ENCODE results near the gene ITPR2. TPM values are rescaled to one million over a fixed set of nuclear protein-coding genes. Genes with fewer than 3 reads are reported as not detected.

ITPR2 gene
- total RNA-seq, 1 experiment from 2014 or later: 26.0 TPM

GRCh38 chr12:26701604-26702215 is 131.3 kb downstream of the ITPR2 start:
- no peaks in the 10 kb centered on the region for H3K27me3 ChIP-seq (ENCODE audit: insufficient read depth, low read depth)
- ChIA-PET CTCF (interaction anchor here (0.6 to 1.1 kb wide), 15 partner anchors 9 to 1710 kb away, joined by 3 to 10 read pairs (median 4); partner anchors contain the start of genes ITPR2 and STK38L), POLR2A (ENCODE audit: unreplicated experiment) (interaction anchor here (0.6 to 0.7 kb wide), 2 partner anchors 314 to 608 kb away, joined by 7 to 11 read pairs; no protein-coding TSS in a partner anchor)
- no peaks in the 10 kb centered on the region; the same call in 1 of the 2 replicates for H3K9me3 ChIP-seq (ENCODE audit: insufficient read depth, low read depth)
- no peaks in the 10 kb centered on the region for H3K36me3 ChIP-seq (ENCODE audit: low read depth)
- no peaks in the 10 kb centered on the region for H3K9me2 ChIP-seq (ENCODE audit: insufficient read depth)
- no peak for TF ChIP-seq EZH2 (IDR thresholded peaks at IDR 0.05; ENCODE audit: low read depth)
- TF ChIP-seq, protein P1, sequence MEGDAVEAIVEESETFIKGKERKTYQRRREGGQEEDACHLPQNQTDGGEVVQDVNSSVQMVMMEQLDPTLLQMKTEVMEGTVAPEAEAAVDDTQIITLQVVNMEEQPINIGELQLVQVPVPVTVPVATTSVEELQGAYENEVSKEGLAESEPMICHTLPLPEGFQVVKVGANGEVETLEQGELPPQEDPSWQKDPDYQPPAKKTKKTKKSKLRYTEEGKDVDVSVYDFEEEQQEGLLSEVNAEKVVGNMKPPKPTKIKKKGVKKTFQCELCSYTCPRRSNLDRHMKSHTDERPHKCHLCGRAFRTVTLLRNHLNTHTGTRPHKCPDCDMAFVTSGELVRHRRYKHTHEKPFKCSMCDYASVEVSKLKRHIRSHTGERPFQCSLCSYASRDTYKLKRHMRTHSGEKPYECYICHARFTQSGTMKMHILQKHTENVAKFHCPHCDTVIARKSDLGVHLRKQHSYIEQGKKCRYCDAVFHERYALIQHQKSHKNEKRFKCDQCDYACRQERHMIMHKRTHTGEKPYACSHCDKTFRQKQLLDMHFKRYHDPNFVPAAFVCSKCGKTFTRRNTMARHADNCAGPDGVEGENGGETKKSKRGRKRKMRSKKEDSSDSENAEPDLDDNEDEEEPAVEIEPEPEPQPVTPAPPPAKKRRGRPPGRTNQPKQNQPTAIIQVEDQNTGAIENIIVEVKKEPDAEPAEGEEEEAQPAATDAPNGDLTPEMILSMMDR (conservative IDR thresholded peaks at IDR 0.05): peak; percentile 78
- no TSS peak for BruUV-seq (replicated peaks)
- intact Hi-C loops (cut with micrococcal nuclease; ENCODE audit: unreplicated experiment): loop anchor here (2.0 to 10.0 kb wide), 5 partner anchors 49 to 1265 kb away; no protein-coding TSS in a partner anchor
- H3F3A ChIP-seq (ENCODE audit: insufficient read depth, low read depth): no peaks in the 10 kb centered on the region
- H2AFZ ChIP-seq: no peak overlapping the region
- H3K4me1 ChIP-seq (replicated peaks; ENCODE audit: insufficient read depth): peaks cover 7% of the 10 kb centered on the region; the same call in 1 of the 2 replicates
- H3K27ac ChIP-seq: no peak overlapping the region
- H3K4me2 ChIP-seq: no peak overlapping the region
- H3K4me3 ChIP-seq: no peak overlapping the region
- H4K20me1 ChIP-seq (ENCODE audit: insufficient read depth): no peaks in the 10 kb centered on the region
- DNase-seq: peak in 1 of 2 experiments; percentile 40
- no peaks in the 10 kb centered on the region for H3K79me2 ChIP-seq (ENCODE audit: low read depth)

DNA sequence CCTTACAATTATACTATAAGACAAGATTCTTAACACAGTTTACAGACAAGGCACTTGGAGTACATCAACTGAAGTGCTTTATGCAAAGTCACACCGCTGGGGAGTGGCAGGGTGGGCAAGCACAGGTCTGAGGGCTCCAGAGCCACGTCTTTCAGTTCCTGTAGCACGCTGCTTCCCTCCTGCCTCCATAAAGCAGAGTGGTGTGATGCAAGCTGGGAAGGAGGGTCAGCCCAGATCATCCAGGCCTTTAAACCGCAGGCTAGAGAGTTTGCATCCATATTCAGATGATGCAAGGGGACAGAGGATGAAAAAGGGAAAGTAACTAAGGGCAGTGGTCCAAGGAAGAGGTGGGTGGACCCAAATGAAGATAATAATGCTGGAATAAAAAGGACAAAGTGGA is 132.6 kb downstream of the ITPR2 start:
- Histone ChIP-seq H3K4me3 (no peak overlapping the region), H4K20me1 (ENCODE audit: insufficient read depth) (no peaks in the 10 kb centered on the region), H3K27me3 (ENCODE audit: insufficient read depth, low read depth) (no peaks in the 10 kb centered on the region), H3K36me3 (ENCODE audit: low read depth) (no peaks in the 10 kb centered on the region), H3K27ac (no peak overlapping the region), H3K4me2 (no peak overlapping the region), H3K9me2 (ENCODE audit: insufficient read depth) (no peaks in the 10 kb centered on the region), H2AFZ (no peak overlapping the region), H3K4me1 (replicated peaks; ENCODE audit: insufficient read depth) (peaks cover 7% of the 10 kb centered on the region; the same call in 1 of the 2 replicates), H3K9me3 (ENCODE audit: insufficient read depth, low read depth) (no peaks in the 10 kb centered on the region; the same call in 1 of the 2 replicates), H3K79me2 (ENCODE audit: low read depth) (no peaks in the 10 kb centered on the region), H3F3A (ENCODE audit: insufficient read depth, low read depth) (no peaks in the 10 kb centered on the region)
- POLR2A ChIA-PET (ENCODE audit: unreplicated experiment): no interaction called here
- no TSS peak for BruUV-seq (replicated peaks)
- no peak for TF ChIP-seq EZH2 (IDR thresholded peaks at IDR 0.05; ENCODE audit: low read depth)
- TF ChIP-seq, protein P1 (conservative IDR thresholded peaks at IDR 0.05): no peak
- DNase-seq: no peak
- CTCF ChIA-PET: no interaction called here
- intact Hi-C loops (cut with micrococcal nuclease; ENCODE audit: unreplicated experiment): loop anchor here (2.0 to 10.0 kb wide), 5 partner anchors 48 to 1264 kb away; no protein-coding TSS in a partner anchor

GRCh38 chr12:26699237-26699636 is 133.8 kb downstream of the ITPR2 start:
- ChIA-PET CTCF (no interaction called here), POLR2A (ENCODE audit: unreplicated experiment) (interaction anchor here (0.6 kb wide), 1 partner anchor 69 kb away, joined by 5 read pairs; no protein-coding TSS in a partner anchor)
- Histone ChIP-seq H2AFZ (no peak overlapping the region), H3K36me3 (ENCODE audit: low read depth) (no peaks in the 10 kb centered on the region), H3K4me3 (no peak overlapping the region), H3K27ac (no peak overlapping the region), H3K4me1 (replicated peaks; ENCODE audit: insufficient read depth) (no peaks in the 10 kb centered on the region), H3K9me3 (ENCODE audit: insufficient read depth, low read depth) (no peaks in the 10 kb centered on the region; the same call in 1 of the 2 replicates), H3F3A (ENCODE audit: insufficient read depth, low read depth) (no peaks in the 10 kb centered on the region), H3K27me3 (ENCODE audit: insufficient read depth, low read depth) (no peaks in the 10 kb centered on the region), H3K9me2 (ENCODE audit: insufficient read depth) (no peaks in the 10 kb centered on the region), H4K20me1 (ENCODE audit: insufficient read depth) (no peaks in the 10 kb centered on the region), H3K4me2 (no peak overlapping the region), H3K79me2 (ENCODE audit: low read depth) (no peaks in the 10 kb centered on the region)
- BruUV-seq (replicated peaks): no TSS peak
- no peak for TF ChIP-seq EZH2 (IDR thresholded peaks at IDR 0.05; ENCODE audit: low read depth)
- TF ChIP-seq, protein P1 (conservative IDR thresholded peaks at IDR 0.05): no peak
- intact Hi-C loops (cut with micrococcal nuclease; ENCODE audit: unreplicated experiment): loop anchor here (10.0 kb wide), 2 partner anchors 664 to 1704 kb away; no protein-coding TSS in a partner anchor
- no peak for DNase-seq

Data from PC-9 (cell line).